ENCODE results near the gene HSDL1.
A peak's percentile ranks its signal among the peaks of the same experiment; 100 is the strongest.

HSDL1 gene

DNA sequence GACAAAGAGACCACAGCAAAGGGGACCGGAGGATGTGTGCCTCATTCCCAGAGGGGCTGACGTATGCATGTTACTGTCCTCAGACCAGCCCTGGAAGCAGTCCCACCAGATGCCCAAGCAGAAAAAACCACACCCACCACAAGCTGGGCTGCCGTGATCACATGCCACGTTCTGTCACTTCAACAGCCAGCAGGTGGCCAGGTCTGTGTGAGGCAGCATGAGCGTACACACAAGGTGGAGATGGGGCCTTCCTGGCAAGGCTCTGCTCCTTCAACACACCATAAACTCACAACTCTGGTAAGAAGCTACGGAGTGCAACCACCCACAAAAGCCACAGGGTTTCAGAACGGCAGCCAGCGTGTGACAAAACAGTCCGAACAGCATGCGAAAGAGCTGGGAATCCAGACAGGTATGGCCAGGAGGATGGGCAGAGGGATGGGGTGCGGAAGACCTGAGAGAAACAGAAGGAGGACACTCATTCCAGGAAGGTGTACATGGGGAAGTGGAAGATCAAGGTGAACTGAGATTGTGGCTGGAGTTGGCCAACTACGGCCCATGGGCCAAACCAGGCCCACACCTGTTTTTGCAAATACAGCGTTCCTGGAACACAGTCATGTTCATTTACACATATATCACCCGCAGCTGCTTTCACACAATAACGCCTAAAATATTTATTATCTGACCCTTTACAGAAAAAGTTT is 56.1 kb downstream of the HSDL1 start:
- peak overlapping the region; percentile 43 for H3K4me3 ChIP-seq (ENCODE audit: low read length)
- peak; percentile 95 for DNase-seq (ENCODE audit: low read depth, low spot score)

DNA sequence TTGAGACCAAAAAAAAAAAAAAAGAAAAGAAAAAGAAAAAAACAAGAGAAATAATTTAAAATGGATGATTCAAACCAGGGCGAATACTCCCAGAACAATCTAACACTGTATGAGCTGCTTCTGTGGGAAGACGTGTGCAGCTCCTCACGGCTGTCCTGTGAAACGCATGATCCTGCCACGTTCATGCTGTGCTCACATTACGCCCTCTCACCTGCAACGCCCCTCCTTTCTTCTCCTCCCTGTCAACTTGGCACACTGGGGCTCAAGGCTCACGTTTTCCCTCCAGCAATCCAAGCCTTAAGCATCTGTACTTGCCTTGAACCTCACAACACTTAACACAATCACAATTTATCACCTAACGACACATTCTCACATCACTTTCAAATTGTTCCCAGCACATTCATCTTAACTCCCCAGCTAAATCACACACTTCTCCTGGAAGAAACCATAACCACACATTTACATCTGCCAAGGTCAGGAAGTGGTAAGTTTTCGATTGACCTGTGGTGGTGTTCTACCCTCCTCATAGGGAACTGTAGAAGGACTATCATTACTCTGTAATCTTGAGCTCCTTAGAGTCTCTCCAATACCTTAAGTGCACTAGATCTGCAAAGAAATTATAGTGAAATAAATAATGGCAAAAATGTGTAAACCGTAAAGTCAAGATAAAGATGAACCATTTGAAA is 57.4 kb downstream of the HSDL1 start:
- H3K4me3 ChIP-seq (ENCODE audit: low read length): peak overlapping the region; percentile 43; the same call in 1 of the 2 replicates
- peak; percentile 80 for DNase-seq (ENCODE audit: low read depth, low spot score)

- H3K4me3 ChIP-seq (ENCODE audit: low read length): peak overlapping the region; percentile 20
- DNase-seq (ENCODE audit: low read depth, low spot score): no peak
These were observed 58.0 kb downstream of the HSDL1 start for GRCh38 chr16:84087001-84087400.

DNA sequence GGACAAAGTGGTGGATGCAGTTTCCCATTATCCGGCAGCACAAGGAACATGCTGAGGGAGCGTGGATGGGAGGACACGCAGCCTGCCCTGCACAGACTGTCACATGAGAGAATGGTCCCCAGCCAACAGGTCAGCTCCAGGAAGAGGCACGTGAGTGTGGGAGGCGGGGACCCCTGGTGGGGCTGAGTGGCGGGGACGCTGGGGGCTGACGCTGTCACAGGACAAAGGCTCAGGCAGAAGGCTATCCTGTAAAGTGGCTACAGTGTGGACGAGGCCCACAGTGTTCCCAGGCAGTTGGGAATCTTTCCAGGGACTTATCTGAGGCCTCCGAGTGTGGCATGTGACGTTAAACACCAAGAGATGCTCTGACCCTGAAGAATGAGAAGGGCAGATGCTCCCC is 58.6 kb downstream of the HSDL1 start:
- H3K4me3 ChIP-seq (ENCODE audit: low read length): peak overlapping the region; percentile 39
- no peak for DNase-seq (ENCODE audit: low read depth, low spot score)

- H3K4me3 ChIP-seq (ENCODE audit: low read length): peak overlapping the region; percentile 39
- DNase-seq (ENCODE audit: low read depth, low spot score): peak; percentile 67
These were observed 59.2 kb downstream of the HSDL1 start for GRCh38 chr16:84085773-84086172.

DNA sequence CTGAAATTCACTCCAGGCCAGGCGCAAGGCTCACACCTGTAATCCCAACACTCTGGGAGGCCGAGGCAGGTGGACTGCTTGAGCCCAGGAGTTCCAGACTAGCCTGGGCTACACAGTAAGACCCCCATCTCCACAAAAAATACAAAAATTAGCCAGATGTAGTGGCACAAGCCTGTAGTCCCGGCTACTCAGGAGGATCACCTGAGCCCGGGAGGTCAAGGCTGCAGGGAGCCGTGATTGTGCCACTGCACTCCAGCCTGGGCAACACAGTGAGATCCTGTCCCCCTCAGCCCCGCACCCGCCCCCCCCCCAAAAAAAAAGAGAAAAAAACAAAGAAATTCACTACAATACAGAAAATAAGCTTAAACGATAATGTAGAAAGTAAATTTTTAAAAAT is 59.7 kb downstream of the HSDL1 start:
- peak overlapping the region; percentile 39 for H3K4me3 ChIP-seq (ENCODE audit: low read length)
- DNase-seq (ENCODE audit: low read depth, low spot score): no peak

DNA sequence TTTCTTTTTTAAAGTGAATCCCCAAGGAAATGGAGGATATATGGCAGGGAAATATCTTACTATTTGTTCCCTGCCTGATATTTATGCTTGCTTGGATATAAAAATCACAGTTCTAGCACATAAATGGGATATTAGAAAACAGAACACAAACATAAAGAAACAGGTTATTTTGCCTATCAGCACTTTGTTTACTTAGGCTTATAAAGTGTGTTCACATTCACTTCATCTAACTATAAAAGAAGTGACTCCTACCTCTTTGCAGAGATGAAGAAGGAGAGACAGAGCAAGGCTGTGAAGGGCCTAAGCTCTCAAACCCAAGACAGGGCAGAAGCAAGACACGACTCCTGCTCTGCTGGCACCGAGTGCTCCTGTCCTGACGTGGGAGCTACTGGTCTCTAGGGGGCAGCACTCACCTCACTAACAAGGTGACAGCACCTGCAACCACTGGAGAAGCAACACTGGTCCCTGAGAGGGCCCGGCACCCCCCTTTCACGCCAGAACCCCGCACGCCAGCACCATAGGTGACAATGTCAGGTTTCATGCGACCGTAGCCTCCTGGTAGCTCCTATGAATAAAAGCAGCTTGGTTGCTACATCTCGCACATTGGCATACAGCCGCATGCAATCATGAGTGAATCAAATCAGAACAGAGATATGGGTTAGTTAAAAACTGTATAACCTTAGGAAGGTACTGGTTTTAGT is 60.3 kb downstream of the HSDL1 start:
- no peak overlapping the region for H3K4me3 ChIP-seq (ENCODE audit: low read length)
- DNase-seq (ENCODE audit: low read depth, low spot score): peak; percentile 86

- no peak overlapping the region for H3K4me3 ChIP-seq (ENCODE audit: low read length)
- DNase-seq (ENCODE audit: low read depth, low spot score): no peak
These were observed 62.0 kb downstream of the HSDL1 start for GRCh38 chr16:84082835-84083569.

GRCh38 chr16:84082110-84082509 is 62.9 kb downstream of the HSDL1 start:
- H3K4me3 ChIP-seq (ENCODE audit: low read length): no peak overlapping the region
- no peak for DNase-seq (ENCODE audit: low read depth, low spot score)

DNA sequence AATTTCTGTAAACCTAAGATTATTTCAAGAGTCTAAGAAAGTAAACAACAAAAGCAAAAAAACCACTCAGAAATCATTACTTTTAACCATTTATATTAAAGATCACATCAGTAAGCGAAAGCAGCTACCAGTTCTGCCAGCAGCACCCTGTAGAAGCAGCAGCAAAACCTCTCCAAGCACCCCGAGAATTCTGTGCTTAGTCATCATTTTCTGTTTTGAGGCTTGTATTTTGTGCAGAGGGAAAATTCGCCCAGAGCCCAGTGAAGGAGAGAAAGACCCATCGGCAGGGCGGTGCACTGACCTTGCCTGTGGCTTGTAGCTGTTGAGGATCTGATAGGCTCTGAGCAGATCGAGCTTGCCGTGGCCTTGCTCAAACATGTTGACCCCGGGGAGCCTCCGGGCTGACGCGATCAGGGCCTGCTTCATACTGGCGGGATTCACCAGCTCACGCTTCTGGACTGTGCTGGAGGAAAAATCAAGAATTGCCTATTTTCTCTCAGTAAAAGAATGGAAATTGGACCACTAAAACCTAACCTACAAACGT is 63.5 kb downstream of the HSDL1 start:
- no peak overlapping the region for H3K4me3 ChIP-seq (ENCODE audit: low read length)
- DNase-seq (ENCODE audit: low read depth, low spot score): no peak

GRCh38 chr16:84080813-84081212 is 64.2 kb downstream of the HSDL1 start:
- no peak for DNase-seq (ENCODE audit: low read depth, low spot score)
- no peak overlapping the region for H3K4me3 ChIP-seq (ENCODE audit: low read length)

GRCh38 chr16:84080378-84080777 is 64.6 kb downstream of the HSDL1 start:
- DNase-seq (ENCODE audit: low read depth, low spot score): no peak
- no peak overlapping the region for H3K4me3 ChIP-seq (ENCODE audit: low read length)

DNA sequence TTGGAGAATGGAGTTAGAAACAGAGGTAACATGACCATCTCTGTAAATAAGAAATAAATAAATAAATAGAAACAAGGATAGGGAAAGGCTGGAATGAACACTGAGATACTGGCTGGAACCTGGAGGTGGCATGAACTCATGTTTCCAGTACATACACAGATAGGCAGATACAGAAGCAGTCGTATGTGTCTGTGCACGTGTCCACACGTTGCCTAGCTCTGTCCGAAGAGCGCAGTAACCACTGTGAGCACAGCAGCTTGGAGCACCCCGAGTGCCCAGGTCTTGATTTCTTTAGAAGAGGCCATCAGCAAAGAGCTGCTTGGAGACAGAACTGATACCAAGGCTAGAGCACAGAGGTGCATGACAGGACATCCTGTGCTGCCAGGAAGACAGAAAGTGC is 65.3 kb downstream of the HSDL1 start:
- no peak overlapping the region for H3K4me3 ChIP-seq (ENCODE audit: low read length)
- DNase-seq (ENCODE audit: low read depth, low spot score): no peak

- no peak for DNase-seq (ENCODE audit: low read depth, low spot score)
- no peak overlapping the region for H3K4me3 ChIP-seq (ENCODE audit: low read length)
These were observed 69.6 kb downstream of the HSDL1 start for GRCh38 chr16:84075376-84075775.

GRCh38 chr16:84074721-84075120 is 70.3 kb downstream of the HSDL1 start:
- DNase-seq (ENCODE audit: low read depth, low spot score): no peak
- no peak overlapping the region for H3K4me3 ChIP-seq (ENCODE audit: low read length)
